ENCODE data around the gene EP400.
A peak's percentile ranks its signal among the peaks of the same experiment; 100 is the strongest.

Gene EP400

GRCh38 chr12:132084621-132085290, 135.0 kb downstream of the EP400 start:
- Histone ChIP-seq H3K4me3 (ENCODE audit: low read depth, low read length) (peak overlapping the region; percentile 67), H3K36me3 (peaks cover 16% of the 10 kb centered on the region), H3K27ac (peak overlapping the region; percentile 97), H3K9me3 (ENCODE audit: severe bottlenecking) (no peaks in the 10 kb centered on the region), H3K27me3 (ENCODE audit: insufficient read depth, low read depth, severe bottlenecking) (no peaks in the 10 kb centered on the region)
- TF ChIP-seq, protein P1, sequence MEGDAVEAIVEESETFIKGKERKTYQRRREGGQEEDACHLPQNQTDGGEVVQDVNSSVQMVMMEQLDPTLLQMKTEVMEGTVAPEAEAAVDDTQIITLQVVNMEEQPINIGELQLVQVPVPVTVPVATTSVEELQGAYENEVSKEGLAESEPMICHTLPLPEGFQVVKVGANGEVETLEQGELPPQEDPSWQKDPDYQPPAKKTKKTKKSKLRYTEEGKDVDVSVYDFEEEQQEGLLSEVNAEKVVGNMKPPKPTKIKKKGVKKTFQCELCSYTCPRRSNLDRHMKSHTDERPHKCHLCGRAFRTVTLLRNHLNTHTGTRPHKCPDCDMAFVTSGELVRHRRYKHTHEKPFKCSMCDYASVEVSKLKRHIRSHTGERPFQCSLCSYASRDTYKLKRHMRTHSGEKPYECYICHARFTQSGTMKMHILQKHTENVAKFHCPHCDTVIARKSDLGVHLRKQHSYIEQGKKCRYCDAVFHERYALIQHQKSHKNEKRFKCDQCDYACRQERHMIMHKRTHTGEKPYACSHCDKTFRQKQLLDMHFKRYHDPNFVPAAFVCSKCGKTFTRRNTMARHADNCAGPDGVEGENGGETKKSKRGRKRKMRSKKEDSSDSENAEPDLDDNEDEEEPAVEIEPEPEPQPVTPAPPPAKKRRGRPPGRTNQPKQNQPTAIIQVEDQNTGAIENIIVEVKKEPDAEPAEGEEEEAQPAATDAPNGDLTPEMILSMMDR (IDR thresholded peaks at IDR 0.05; ENCODE audit: low read depth, low read length) = no peak
- peak; percentile 74 for DNase-seq

- DNase-seq = no peak
Observed at GRCh38 chr12:132085291-132085635, 135.5 kb downstream of the EP400 start.

GRCh38 chr12:132089407-132089910, 139.7 kb downstream of the EP400 start:
- Histone ChIP-seq H3K4me3 (ENCODE audit: low read depth, low read length) (no peak overlapping the region), H3K9me3 (ENCODE audit: severe bottlenecking) (no peaks in the 10 kb centered on the region), H3K36me3 (peaks cover 20% of the 10 kb centered on the region), H3K27ac (no peak overlapping the region), H3K27me3 (ENCODE audit: insufficient read depth, low read depth, severe bottlenecking) (no peaks in the 10 kb centered on the region)
- TF ChIP-seq, protein P1 (IDR thresholded peaks at IDR 0.05; ENCODE audit: low read depth, low read length) = no peak
- DNase-seq = no peak

More at GRCh38 chr12:132085291-132085635, 135.5 kb downstream of the EP400 start:
- TF ChIP-seq, protein P1 (IDR thresholded peaks at IDR 0.05; ENCODE audit: low read depth, low read length) = no peak
- Histone ChIP-seq H3K9me3 (ENCODE audit: severe bottlenecking) (no peaks in the 10 kb centered on the region), H3K36me3 (peaks cover 16% of the 10 kb centered on the region), H3K27me3 (ENCODE audit: insufficient read depth, low read depth, severe bottlenecking) (no peaks in the 10 kb centered on the region), H3K27ac (peak overlapping the region; percentile 58), H3K4me3 (ENCODE audit: low read depth, low read length) (peak overlapping the region; percentile 67)

GRCh38 chr12:132094269-132094891, 144.6 kb downstream of the EP400 start:
- DNase-seq = no peak
- H3K36me3 ChIP-seq = peaks cover 11% of the 10 kb centered on the region
- no peak overlapping the region for H3K4me3 ChIP-seq (ENCODE audit: low read depth, low read length)

DNA sequence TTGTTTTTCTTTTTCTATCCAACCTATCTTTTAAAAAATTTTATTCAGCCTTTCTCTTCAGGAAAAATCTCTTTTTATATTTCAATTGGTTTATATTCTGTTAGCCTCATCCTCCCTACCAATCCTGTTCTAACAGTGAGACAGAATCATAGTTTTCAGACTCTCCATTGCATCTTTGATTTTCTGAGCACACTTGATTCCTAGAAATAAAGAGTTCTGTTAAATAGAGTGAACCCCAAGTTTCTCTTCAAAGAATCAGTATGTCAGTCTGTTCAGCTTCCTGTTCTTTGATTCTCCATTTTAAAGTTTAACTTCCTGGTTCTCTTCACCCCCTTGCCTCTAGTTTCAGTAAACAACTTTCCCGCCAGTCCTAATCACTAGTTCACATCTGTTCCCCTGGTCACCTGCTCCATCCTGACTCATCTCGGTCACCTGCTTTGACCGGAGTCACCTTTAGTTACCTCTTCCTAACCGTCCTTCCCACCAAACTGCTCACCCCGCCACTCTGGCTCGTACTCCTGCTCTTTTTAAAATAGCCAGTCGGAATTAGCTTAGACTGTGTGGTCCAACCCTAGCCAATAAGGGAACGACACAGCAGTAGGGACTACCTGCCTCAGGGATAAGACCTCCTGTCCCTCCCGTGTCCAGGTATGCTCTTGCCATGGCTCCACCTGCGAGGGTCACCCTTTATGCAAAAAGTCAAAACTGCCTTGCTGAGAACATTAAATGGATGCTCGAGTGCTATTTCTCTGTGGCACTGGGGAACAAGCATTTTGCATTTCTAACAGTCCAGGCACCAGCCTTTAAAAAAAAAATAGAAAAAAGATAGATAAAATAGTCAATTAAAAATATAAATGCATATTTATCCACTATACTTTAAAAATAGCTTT, 146.0 kb downstream of the EP400 start:
- TF ChIP-seq, protein P1 (IDR thresholded peaks at IDR 0.05; ENCODE audit: low read depth, low read length) = no peak
- H3K27ac ChIP-seq = no peak overlapping the region
- H3K9me3 ChIP-seq (ENCODE audit: severe bottlenecking) = no peaks in the 10 kb centered on the region
- H3K4me3 ChIP-seq (ENCODE audit: low read depth, low read length) = no peak overlapping the region
- no peaks in the 10 kb centered on the region for H3K27me3 ChIP-seq (ENCODE audit: insufficient read depth, low read depth, severe bottlenecking)
- peaks cover 13% of the 10 kb centered on the region for H3K36me3 ChIP-seq
- no peak for DNase-seq

More at GRCh38 chr12:132094269-132094891, 144.6 kb downstream of the EP400 start:
- no peaks in the 10 kb centered on the region for H3K27me3 ChIP-seq (ENCODE audit: insufficient read depth, low read depth, severe bottlenecking)
- H3K9me3 ChIP-seq (ENCODE audit: severe bottlenecking) = no peaks in the 10 kb centered on the region
- H3K27ac ChIP-seq = no peak overlapping the region
- TF ChIP-seq, protein P1 (IDR thresholded peaks at IDR 0.05; ENCODE audit: low read depth, low read length) = no peak
